DMS153 treated with DMSO at 0.1 percent for 48 hours (cell line): Measurements from ENCODE around the gene PARP1.
"Not testable (repeated sequence)": the region's sequence is repeated elsewhere in the genome, so short reads cannot be mapped to it uniquely, and the experiment has no call there.

Experiments
- DNase-seq: peaks from one replicate; lab custom pipeline; 2025; ENCODE audit not compliant: unreplicated experiment; lab: John Stamatoyannopoulos, UW

The PARP1 gene

DNA sequence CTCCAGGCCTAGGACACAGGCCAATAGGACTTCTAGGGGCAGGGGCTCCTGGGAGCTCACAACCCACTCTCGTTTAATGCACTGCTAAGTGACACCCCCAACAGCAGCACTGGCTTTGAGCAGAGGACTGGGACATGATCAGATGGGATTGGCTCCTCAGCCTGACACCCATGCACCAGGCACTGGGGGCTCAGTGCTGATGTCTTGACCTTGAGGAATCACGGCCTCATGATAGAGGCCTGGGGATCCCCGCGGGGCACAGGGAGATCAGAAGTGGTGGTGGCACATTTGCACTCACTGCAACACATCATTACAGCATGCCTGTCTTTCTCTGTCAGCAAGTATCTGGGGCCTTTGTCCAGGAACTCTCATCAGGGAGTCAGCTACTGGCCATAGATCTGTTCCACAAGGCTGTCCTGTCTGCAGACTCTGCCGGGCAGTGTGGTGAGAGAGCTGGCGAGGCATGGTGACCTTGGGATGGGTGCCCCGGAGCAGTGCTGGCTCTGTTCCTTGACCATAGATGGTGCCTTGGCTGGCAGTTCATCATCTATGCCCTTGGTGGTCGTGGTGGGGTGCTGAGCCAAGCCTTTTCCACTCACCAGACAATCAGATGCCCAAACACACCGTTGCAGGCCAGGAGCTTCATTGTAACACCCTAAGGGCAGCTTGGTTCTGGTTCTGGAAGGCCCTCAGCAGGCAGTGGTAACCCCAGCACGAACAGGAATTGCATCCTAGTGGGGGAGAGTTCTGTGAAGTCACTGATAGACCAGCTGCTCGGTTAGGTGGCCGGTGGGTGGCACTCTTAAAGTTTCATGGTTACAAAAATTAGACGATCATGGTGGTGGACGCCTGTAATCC, 22.2 kb upstream of the PARP1 start:
- DNase-seq, result no peak

DNA sequence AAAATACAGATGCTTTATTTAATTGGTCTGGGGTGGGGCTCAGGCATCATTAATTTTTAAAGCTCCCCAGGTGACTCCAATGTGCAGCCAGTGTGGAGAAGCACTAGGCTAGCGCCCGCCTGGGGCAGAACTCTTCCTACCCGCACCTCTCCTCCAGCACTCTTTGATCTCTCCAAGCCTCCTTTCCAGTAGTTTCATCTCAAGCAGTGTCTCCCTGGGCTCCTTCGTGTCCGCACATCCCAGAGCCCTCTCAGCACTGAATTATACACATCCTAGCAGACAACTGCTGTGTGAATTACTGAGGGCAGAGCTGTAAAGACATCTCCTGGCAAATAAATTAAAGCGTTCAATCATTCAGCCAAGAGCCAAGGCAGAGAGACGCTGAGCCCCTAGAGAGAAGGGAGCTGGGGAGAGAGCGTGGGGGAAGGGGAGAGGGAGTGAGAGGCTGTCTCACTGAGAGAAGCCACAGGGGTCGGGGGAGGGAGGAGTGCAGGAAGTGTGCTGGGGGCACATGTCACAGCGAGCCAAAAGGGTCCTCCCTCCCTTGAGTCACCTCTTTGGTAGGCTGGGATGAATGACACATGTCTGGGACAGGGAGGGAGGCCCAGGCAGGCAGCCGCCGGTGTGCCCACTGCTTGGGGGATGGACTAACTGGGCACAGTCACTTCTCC, 21.0 kb upstream of the PARP1 start:
- DNase-seq, result peak; percentile 80

DNA sequence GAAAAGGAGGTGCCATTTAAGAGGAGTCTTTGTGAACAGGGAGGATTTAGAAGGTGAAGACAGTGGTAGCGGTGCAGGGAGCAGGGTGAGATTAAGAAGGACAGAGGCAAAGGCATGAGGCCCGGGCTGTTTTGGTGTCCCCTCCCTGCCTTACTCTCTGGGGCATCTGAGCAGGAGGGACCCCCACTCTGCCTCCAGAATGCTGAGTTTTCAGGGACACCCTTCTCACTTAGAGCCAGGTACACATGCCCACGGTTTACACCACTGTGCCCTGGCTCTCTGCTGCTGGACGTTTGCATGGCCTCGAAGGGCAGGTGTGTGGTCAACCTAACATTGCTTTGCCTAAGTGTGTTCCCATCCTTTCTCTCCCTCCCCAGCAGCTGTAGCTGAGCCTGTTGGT, 20.5 kb upstream of the PARP1 start:
- no peak for DNase-seq

DNA sequence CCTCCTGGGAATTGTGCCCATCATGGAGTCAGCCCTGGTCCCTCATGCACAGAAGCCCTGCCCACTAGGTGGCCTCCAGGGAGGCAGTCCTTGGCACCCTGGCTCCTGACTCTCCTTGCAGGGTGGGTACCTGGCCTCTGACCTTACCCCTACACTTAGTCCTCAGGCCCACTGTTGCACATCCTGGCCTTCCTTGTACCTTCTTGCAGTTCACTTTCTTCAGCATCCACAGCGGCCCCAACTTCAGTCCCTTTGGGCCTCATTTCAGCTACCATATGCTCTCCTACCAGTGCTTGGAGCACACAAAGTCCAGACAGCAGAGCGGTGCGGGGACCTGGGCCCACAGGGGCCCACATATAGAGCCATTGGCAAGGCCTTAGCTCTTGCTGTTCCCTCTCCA, 19.2 kb upstream of the PARP1 start:
- no peak for DNase-seq

DNA sequence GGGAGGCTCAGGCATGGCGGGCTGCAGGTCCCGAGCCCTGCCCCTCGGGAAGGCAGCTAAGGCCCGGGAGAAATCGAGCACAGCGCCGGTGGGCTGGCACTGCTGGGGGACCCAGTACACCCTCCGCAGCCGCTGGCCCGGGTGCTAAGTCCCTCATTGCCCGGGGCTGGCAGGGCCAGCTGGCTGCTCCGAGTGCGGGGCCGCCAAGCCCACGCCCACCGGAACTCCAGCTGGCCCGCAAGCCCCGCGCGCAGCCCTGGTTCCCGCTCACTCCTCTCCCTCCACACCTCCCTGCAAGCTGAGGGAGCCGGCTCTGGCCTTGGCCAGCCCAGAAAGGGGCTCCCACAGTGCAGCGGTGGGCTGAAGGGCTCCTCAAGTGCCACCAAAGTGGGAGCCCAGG, 18.5 kb upstream of the PARP1 start:
- DNase-seq, result not testable (repeated sequence)

DNA sequence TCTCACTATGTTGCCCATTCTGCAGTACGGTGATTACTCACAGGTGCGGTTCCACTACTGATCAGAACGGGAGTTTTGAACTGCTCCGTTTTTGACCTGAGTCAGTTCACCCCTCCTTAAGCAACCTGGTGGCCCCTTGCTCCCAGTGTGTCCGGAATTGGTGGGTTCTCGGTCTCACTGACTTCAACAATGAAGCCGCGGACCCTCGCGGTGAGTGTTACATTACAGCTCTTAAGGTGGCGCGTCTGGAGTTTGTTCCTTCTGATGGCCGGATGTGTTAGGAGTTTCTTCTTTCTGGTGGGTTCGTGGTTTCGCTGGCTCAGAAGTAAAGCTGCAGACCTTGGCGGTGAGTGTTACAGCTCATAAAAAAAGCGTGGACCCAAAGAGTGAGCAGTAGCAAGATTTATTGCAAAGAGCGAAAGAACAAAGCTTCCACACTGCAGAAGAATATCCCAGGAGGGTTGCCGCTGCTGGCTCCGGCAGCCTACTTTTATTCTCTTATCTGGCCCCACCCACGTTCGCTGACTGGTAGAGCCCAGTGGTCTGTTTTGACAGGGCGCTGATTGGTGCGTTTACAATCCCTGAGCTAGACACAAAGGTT, 17.6 kb upstream of the PARP1 start:
- DNase-seq, result no peak

DNA sequence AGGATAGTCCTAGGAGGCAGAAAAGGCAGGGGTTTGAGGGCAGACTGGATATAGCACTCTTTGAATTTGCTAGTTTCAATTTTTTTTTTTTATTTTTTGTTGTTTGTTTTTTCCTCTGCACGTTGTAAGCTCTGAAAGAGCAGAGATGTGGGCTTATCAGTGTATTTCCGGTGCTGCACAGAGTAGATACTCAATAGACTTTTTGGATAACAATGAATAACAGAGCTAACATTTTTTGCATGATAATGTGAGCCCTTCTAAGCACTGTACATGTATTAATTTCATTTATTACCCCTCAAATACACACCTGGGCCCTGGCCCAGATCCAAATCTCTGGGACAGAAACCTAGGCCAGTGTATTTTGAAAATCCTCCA, 17.1 kb upstream of the PARP1 start:
- DNase-seq, result no peak

DNA sequence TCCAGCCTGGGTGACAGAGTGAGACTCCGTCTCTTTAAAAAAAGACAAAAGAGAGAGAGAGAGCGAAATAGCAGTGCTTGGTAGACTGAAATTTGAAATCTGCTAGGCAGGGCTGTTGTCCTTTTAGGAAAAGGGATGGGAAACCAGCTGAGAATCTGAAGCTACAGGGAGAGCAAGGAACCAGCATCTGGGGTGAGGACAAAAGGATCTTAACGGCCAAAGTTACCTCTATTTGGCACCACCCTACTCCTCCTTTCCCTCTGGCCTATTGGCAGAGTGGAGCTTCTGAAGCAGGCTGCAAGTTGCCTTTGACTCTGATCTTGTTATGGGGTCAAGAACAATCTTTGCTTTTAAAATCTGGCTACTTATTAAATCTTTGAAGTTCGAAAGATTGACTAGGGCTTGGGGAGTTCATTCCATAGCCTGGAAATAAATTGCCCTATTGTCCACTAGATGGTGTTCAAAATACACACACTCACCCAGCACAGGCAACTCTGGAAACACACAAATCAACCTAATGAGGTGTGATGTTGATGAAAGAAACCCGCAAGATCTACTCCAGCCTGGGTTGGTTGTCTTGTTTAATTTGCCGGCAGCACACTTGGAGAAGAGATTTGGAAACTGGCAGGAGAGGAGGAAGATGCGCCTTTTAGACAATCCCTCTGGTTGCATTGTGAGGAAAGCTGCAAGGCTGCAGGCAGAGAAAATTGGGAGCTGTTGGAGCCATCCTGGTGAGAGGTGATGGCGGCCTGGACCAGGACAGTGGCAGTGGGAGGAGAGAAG, 16.5 kb upstream of the PARP1 start:
- peak; percentile 82 for DNase-seq

DNA sequence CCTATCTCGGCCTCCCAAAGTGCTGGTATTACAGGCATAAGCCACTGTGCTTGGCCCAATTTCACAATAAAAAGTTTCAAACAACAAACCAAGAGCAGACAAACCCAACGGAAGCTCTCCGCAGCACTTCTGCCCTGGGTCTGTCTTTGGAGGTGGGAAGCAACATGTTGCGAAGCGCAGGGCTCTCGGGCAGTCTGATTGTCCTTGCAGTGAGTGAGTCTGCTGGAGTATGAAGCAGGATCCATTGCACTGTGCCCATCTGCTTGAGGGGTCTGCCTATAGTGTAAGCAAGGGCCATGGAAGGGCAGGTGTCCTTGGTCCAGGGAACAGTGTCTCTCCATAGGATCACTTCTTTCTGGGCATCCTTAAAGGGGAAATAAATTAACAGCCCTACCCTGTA, 14.6 kb upstream of the PARP1 start:
- DNase-seq, result no peak

DNA sequence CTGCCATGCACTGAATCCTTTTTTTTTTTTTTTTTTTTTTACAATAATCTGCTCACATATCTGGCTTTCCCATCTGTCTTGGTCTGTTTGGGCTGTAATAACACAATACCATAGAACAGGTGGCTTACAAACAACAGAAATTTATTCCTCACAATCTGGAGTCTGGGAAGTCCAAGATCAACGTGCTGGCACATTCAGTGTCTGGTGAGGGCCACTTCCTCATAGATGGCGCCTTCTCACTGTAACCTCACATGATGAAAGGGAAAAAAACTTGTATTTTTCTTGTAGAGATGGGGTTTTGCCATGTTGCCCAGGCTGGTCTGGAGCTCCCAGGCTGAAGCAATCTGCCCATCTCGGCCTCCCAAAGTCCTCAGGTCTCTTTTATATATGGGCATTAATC, 13.0 kb upstream of the PARP1 start:
- DNase-seq, result no peak

DNA sequence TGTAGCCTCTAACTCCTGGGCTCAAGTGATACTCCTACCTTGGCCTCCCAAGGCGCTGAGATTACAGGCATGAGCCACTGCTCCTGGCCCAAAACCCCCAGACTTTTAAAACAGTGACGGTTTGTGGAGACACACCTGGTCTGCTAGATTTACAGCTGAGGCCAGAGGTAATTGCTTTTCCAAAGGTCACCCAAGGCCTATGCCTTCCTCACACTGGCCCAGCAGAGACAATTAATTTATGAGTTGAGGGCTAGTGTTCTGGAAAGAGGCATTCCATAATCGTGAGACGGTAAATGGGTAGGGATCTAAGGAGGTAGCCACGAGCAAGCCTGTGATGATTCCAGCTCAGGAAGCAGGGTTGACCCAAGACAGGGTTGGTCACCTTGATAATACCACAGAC, 12.4 kb upstream of the PARP1 start:
- no peak for DNase-seq

DNA sequence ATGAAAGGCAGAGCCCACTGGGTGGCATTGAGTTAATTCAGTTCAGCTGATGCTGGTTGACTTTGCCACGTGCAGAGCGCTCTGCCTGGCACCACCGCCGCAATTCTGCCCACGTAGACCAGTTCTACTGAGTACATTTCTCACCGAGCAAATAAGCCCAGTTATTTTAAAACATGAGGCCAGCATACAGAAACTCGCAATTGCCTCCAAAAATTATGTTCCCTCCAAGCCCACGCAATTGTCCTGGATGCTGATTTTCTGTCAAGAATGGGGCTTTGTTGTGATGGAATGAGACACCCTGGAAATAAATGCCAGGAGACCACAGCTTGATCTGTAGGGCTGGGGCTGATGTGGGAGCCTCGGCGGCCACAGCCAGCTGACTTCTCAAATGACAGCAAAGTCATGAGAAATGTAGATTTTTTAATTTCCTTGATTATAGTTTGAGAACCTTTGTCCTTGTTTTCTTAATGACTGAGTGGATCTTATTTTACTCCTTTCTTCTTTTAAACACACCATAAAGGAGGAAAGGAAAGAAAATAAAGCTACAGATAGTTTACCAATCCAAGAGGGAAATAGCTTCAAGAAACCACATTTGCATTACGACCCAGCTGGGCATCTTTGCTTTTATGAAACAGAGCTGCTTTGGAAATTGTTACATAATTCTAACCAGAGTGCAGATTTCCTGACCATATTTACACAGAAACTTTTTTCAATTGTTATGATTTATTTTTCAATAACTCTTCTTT, 11.6 kb upstream of the PARP1 start:
- DNase-seq, result no peak

DNA sequence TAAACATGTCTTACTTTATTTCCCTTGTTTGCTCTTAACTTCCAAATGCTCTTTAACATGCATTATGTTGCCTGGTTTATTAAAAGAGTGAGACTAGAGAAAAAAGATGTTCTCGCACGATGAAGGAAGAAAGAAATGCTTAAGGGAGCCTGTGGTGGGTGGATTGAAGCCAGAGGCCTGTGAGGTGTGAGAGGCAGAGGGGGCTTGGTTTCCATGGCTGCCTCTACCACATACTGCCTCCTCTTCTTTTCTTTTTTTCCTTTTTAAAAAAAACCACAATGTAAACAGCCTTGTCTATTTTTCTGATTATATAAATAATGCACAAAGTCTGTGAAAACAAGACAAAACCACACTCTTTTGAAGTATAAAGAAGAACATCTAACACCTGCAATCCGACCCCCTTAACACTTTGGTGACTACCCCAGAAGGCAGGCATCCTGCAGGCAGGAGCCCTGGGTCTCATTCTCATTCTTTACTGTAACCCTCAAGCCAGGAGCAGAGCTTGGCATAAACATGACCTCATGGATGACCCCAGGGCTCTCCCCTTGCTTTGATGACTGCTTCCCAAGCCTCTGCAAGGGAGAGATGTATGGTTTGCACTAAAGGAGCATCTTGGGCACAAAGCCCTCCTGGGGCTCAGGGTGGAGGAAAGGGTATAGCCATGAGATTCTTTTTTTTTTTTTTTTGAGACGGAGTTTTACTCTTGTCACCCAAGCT, 10.1 kb upstream of the PARP1 start:
- DNase-seq, result no peak

DNA sequence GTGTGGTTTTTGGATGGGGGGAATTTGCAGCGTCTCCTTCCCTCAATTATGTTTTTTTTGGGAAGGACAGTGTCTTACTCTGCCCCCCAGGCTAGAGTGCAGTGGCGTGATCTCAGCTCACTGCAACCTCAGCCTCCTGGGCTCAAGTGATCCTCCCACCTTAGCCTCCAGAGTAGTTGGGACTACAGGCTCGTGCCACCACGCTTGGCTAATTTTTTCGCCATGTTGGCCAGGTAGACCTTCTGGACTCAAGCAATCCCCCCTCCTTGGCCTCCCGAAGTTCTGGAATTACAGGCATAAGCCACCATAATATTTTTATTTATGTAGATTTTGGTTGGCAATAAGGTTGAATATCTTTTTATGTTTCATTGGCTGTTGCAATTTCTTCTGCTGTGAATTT, 9.5 kb upstream of the PARP1 start:
- no peak for DNase-seq

DNA sequence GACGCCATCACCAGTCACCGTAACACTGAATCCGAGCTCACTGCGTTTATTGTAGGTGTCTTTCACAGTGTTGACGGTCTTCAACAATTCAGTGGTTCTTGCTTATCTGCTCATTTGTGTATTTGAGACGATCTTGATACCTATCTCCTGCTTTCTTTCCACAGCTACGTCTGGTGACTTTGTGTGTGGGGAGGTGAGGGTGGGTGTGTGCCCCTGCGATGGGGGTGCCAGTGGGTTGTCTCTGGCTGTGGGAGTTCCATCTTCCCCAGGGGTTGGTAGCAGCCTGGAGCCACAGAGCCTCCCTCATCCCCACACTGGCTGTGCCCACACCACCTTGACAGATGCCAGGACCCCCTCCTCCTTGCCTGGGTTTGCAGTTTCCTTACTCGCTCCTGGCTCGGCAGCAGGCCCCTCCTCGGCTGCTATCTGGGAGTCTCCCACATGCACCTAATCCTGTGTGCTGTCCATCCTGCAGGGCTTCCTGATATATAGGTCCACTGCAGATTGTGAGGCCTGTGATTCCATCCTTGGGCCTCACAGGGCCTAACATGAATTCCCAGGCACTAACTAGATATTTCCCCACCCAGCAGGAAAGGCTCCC, 6.3 kb upstream of the PARP1 start:
- no peak for DNase-seq

DNA sequence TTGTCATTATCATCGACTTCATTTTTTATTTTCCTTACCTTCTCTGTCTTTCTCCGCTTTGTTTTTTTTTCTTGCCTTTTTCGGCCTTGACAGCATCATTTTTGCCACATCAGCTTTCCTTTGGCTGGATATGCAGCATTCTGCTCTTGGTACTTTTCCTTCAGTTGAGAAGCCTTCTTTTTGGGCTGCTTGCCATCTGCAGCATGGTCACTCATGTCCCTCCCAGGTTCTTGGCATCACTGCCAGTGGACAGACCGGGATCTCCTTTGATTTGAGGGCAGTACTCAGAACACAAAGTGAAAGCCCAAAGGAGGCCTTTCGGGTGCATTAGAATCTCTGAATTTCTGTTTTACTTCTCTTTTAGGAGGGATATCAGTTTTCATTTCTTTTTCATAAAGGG, 3.7 kb upstream of the PARP1 start:
- no peak for DNase-seq

DNA sequence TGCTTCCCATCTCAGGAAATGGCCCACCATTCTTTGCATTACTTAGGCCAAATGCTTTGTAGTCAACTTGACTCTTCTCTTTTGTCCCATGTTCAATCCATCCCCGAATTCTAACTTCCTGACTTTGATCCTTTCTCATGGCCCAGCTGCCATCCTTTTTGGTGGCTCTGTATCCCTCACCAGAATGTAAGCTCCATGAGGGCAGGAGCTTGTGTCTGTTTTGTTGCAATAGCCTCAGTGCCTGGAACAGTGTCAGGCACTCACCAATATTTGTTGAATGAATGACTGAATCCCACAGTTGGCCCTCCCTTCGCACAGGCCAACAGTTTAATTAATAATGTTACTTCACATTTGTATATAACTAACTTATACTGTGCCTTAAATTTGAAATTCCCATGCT, 3.1 kb upstream of the PARP1 start:
- no peak for DNase-seq

DNA sequence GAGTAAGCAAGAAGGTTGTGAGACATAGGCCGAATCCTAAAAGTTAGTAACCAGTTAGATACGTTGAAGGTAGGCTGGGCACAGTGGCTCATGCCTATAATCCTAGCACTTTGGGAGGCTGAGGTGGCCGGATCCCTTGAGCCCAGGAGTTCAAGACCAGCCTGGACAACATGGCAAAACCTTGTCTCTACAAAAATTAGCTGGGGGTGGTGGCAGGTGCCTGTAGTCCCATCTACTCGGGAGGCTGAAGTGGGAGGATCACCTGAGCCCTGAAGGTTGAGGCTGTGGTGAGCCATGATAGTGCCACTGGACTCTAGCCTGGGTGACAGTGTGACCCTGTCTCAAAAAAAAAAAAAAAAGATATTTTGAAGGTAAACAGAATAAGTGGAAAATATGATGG, 1.5 kb upstream of the PARP1 start:
- DNase-seq, result no peak

DNA sequence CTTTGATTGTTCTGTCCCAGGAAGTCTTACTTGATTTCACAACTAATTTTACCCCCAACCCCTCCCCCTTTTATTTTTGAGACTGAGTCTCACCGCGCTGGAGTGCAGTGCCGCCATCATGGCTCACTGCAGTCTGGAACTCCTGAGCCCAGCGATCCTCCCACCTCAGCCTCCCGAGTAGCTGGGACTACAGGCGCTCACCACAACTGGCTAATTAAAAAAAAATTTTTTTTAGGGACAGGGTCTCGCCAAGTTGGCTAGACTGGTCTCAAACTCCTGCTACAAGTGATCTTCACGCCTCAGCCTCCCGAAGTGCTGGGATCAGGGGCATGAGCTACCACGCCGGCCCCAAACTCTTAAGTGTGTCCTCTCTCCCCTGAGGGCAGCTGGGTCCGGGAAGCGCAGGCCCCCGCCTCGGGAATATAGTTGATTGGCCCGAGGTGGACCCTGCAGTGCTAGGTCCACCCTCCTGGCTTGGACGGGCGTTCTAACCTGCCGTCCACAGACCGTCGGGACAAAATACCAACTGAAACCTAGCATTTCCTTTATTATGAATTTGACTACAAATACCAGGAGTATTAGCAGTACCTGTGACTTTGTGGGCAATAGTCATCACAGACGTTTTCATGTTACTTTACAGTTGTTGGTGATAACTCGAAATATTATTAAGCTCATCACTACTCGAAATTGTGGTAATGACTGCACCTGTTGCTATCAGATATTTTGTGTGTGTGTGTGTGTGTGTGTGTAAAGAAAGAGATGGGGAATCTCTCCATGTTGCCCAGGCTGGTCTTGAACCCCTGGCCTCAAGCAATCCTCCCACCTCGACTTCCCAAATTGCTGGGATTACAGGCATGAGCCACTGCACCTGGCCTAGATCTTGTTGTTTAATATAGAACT, 642 bp upstream of the PARP1 start:
- no peak for DNase-seq
